Lower leg skin (tissue), 4 donors: ENCODE measurements around the gene SEMA3C. TPM values are rescaled to one million over a fixed set of nuclear protein-coding genes. Genes with fewer than 3 reads are reported as not detected.

Source experiments
- DNase-seq, 2 donors: peaks; one replicate each; pipeline ENCODE4 v3.0.0-alpha.2; 2019; ENCODE audit warnings: low spot score in 2 of 2
- H3K4me3 ChIP-seq: fragments of 200-600 bp; sonication (generic); 2 replicates; pipeline ENCODE4 v1.5.1; 2017; ENCODE audit warnings: mild to moderate bottlenecking, low read depth; ENCODE audit not compliant: poor library complexity, severe bottlenecking
- CTCF ChIP-seq, 3 donors: fragments of 450-650 bp; IDR thresholded peaks; one replicate each; pipeline ENCODE4 v1.5.1; 2016; ENCODE audit warnings: antibody characterized with exemption in 3 of 3, mild to moderate bottlenecking in 3 of 3, moderate library complexity in 2 of 3
- POLR2A ChIP-seq, 2 donors: fragments of 450-650 bp; IDR thresholded peaks; one replicate each; pipeline ENCODE4 v1.6.1; 2016 to 2017; ENCODE audit warnings: antibody characterized with exemption in 2 of 2, mild to moderate bottlenecking in 1 of 2, moderate library complexity in 1 of 2
- WGBS, 2 donors: methylation state at CpG; one replicate each; pipeline ENCODE4 v1.1.5; 2018; 5-methylcytosine and 5-hydroxymethylcytosine counted together
- intact Hi-C: fragments of 100-400 bp; cut with DNase I; formaldehyde crosslinking; loops from one replicate; pipeline ENCODE4 v1.15.0; 2023; ENCODE audit warnings: low total_unique reads
- total RNA-seq, 4 donors: library from RNA; depleted of rRNA; stranded (reverse); fragments of >200 nt; gene quantifications; one replicate each; pipeline ENCODE4 v1.1.0, GENCODE V29; 2016

The SEMA3C gene
- total RNA-seq, 4 donors from 2014 or later, result 53.0 to 96.6 (median 70.7) TPM

GRCh38 chr7:80699721-80700256 lies 219.1 kb downstream of the SEMA3C start:
- H3K4me3 ChIP-seq, result no peak overlapping the region
- 63 to 68% methylated on average over 4 of the region's 4 CpGs for WGBS, 2 donors
- TF ChIP-seq CTCF (IDR thresholded peaks at IDR 0.05) (no peak), POLR2A (IDR thresholded peaks at IDR 0.05) (no peak)
- DNase-seq, result no peak
- intact Hi-C loops, result loop anchor here (5.0 kb wide), 1 partner anchor 758 kb away; no protein-coding TSS in a partner anchor

GRCh38 chr7:80699045-80699638 lies 219.7 kb downstream of the SEMA3C start:
- intact Hi-C loops, result no loop called here
- no peak for DNase-seq
- H3K4me3 ChIP-seq, result no peak overlapping the region
- 18 to 20% methylated on average over 5 of the region's 5 CpGs for WGBS, 2 donors
- TF ChIP-seq POLR2A (IDR thresholded peaks at IDR 0.05) (no peak), CTCF (IDR thresholded peaks at IDR 0.05) (peak in 1 of 3 donors; percentile 27)
